HEK293 (cell line): Measurements from ENCODE around the gene CDC42SE1.

Source experiments
- ZNF394 ChIP-seq: fragments of 450-650 bp; formaldehyde crosslinking; IDR thresholded peaks from 2 replicates; pipeline ENCODE4 v1.5.1; 2016; ENCODE audit warnings: missing biosample characterization, missing genetic modification characterization, mild to moderate bottlenecking, moderate library complexity, borderline replicate concordance
- ZNF654 ChIP-seq: fragments of 450-650 bp; formaldehyde crosslinking; IDR thresholded peaks from 2 replicates; pipeline ENCODE4 v1.5.1; 2016; ENCODE audit warnings: low read depth, missing biosample characterization, missing genetic modification characterization
- ZXDB ChIP-seq: fragments of 450-650 bp; formaldehyde crosslinking; IDR thresholded peaks from 2 replicates; pipeline ENCODE4 v1.5.1; 2016; ENCODE audit warnings: missing biosample characterization, missing genetic modification characterization
- TF ChIP-seq, protein P1 (sequence below): IDR thresholded peaks from 2 replicates; pipeline ENCODE4 v1.6.1; 2011; ENCODE audit warnings: mild to moderate bottlenecking, low read depth, low read length, borderline replicate concordance
- TF ChIP-seq, protein P2 (sequence below): fragments of 450-650 bp; formaldehyde crosslinking; IDR thresholded peaks from 2 replicates; pipeline ENCODE4 v1.5.1; 2016; ENCODE audit warnings: missing biosample characterization, missing genetic modification characterization

DNA sequence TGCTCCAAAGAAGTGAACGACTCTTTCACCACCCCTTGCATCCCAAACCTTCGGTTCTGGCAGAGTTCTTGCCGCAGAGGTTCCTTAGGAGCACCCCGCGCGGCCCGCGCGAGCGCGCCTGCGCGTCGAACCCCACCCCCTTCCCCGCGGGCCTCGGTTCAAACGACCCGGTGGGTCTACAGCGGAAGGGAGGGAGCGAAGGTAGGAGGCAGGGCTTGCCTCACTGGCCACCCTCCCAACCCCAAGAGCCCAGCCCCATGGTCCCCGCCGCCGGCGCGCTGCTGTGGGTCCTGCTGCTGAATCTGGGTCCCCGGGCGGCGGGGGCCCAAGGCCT is 11.9 kb downstream of the CDC42SE1 start, which contains the start of gene C1orf56:
- TF ChIP-seq, protein P1, sequence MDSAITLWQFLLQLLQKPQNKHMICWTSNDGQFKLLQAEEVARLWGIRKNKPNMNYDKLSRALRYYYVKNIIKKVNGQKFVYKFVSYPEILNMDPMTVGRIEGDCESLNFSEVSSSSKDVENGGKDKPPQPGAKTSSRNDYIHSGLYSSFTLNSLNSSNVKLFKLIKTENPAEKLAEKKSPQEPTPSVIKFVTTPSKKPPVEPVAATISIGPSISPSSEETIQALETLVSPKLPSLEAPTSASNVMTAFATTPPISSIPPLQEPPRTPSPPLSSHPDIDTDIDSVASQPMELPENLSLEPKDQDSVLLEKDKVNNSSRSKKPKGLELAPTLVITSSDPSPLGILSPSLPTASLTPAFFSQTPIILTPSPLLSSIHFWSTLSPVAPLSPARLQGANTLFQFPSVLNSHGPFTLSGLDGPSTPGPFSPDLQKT, result no peak
- TF ChIP-seq, protein P2, sequence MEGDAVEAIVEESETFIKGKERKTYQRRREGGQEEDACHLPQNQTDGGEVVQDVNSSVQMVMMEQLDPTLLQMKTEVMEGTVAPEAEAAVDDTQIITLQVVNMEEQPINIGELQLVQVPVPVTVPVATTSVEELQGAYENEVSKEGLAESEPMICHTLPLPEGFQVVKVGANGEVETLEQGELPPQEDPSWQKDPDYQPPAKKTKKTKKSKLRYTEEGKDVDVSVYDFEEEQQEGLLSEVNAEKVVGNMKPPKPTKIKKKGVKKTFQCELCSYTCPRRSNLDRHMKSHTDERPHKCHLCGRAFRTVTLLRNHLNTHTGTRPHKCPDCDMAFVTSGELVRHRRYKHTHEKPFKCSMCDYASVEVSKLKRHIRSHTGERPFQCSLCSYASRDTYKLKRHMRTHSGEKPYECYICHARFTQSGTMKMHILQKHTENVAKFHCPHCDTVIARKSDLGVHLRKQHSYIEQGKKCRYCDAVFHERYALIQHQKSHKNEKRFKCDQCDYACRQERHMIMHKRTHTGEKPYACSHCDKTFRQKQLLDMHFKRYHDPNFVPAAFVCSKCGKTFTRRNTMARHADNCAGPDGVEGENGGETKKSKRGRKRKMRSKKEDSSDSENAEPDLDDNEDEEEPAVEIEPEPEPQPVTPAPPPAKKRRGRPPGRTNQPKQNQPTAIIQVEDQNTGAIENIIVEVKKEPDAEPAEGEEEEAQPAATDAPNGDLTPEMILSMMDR (tag by site-specific recombination), result no peak
- no peak; the same call in 1 of the 2 replicates for TF ChIP-seq ZXDB (tag by site-specific recombination)
- no peak for TF ChIP-seq ZNF654
- no peak for TF ChIP-seq ZNF394 (tag by site-specific recombination)
